ENCODE measurements around the gene NEDD1.

The NEDD1 gene

GRCh38 chr12:96906498-96906848, 584 bp upstream of the NEDD1 start:
- DNase-seq: no peak

DNA sequence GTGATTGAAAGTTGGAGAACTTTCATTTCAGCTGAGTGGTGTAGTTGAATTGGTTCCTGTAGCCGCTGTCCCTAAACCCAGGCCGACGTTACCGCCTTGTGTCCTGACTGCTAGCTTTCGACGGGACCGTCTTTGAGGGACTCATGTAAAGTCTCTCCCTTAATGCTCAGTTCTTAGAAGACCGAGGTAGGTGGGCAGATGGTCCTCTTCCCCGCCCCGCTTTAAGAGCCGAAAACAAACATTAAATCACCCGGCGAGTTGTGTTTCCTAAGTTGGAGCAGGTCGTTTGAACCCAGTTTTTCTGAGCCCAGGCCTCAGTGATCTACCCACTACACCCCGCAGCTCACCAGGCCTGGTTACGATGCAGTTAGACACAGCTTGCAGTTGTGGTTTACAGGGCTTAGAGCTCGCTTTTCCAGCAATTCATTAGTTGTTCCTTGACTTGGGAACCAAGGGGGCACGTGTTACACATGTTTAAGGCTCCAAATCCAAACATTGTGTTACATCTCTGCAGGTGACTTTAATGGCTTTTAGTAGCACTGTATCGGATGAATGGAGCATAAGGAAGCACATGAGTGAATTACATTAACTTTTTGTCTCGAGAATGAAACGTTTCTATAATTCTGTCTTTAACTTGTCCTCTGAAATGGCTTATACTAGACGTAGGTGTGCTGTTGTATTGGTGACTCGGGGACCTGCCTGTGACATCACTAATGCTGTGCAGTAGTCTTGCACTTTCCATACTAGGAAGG, 790 bp downstream of the NEDD1 start:
- no peak for DNase-seq

DNA sequence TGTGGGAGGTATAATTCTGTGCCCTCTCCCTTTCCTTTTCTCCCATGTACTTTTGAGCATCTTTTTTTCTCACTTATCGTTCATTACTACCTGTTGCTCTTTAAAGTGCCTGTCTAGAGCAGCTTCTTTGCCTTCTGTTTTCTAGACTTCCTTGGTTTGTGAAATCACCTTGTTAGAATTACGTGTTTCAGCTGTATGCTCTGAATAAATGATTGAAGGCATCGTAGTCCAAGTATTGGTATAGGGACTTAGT, 1.3 kb downstream of the NEDD1 start:
- DNase-seq: no peak

GRCh38 chr12:96912261-96912660, 5.2 kb downstream of the NEDD1 start:
- no peak for DNase-seq

GRCh38 chr12:96912943-96913342, 5.9 kb downstream of the NEDD1 start:
- no peak for DNase-seq

GRCh38 chr12:96919510-96920210, 12.6 kb downstream of the NEDD1 start:
- DNase-seq: no peak

- no peak for DNase-seq
Observed at GRCh38 chr12:96948782-96949181, 41.7 kb downstream of the NEDD1 start.

- DNase-seq: no peak
Observed at GRCh38 chr12:96979532-96979931, 72.5 kb downstream of the NEDD1 start.

DNA sequence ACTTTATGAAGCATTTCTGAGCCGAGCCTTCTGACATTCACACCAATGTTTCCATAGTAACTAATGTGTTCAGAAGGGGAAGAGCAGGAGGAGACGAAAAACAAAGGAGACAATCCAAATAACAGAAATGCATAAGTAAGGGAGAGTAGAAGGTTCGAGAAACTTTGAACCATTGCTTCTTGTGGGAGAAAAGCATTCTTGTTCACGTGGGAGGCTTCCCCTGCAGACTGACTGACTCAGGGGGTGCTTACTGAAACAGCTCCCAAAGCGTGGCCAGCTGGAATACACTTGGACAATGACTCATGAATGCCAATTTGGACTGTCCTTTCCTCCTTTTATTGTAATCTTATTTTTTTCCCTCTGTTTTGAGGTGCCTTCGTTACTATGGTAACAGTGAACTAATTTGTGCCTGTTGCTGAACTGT, 73.9 kb downstream of the NEDD1 start:
- no peak for DNase-seq

GRCh38 chr12:96981911-96982310, 74.9 kb downstream of the NEDD1 start:
- no peak for DNase-seq

DNA sequence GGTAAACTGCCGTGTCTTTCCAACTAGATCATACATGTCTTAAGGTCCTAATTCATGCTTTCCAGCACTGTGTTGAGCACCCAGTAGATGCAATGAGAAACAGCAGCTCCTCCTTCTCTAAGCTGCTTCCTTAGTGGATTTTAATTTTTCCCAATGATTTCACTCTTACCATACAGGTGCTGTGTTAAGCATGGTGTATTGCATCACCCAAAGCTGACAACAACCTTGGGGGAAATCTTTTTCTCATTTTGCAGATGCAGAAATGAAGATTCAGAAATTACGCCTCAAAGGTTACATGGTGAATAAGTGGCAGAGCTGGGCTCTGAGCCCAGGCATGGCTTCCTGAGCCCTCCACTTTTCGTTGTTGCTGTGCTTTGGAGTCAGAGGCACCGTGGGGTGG, 75.6 kb downstream of the NEDD1 start:
- no peak for DNase-seq

DNA sequence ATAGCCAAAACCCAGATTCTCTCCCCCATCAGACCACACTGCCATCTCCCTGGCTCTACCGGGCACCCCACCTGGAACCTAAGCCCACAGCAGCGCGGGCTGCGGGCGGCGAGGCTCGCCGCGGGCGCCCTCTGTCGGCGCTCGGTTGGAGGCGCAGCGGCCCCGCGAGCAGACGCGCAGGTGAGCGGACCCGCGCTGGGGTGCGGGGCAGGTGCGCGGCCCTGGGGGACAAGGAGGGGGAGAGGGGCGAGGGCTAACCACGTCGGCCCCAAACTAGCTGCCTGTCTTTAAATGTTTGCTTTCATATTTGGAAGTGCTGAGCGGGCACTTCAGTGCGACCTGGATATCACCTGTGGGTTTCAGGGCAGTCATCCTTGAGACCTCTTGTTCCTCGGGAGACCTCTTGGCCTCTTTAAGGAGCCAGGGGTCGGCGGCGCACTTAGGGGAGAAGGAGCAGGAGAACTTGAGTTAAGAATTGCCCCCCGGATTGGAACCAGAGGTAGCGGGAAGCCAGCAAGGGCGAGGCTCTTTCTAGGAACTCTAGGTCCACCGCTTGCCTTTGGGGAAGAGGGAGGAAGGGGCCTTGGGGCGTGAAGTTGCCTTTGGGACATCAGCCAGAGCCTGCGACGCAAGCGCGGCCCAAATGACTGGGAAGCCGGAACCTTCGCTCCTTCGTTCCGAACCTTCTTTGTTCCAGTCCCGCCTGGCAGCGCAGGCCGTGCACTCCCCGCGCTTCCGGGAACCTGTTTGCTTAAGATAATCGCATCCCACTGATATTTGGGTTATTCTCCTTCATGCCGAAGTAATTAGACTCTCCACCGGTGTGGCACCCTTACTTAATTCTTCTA, 78.7 kb downstream of the NEDD1 start:
- DNase-seq: no peak

DNA sequence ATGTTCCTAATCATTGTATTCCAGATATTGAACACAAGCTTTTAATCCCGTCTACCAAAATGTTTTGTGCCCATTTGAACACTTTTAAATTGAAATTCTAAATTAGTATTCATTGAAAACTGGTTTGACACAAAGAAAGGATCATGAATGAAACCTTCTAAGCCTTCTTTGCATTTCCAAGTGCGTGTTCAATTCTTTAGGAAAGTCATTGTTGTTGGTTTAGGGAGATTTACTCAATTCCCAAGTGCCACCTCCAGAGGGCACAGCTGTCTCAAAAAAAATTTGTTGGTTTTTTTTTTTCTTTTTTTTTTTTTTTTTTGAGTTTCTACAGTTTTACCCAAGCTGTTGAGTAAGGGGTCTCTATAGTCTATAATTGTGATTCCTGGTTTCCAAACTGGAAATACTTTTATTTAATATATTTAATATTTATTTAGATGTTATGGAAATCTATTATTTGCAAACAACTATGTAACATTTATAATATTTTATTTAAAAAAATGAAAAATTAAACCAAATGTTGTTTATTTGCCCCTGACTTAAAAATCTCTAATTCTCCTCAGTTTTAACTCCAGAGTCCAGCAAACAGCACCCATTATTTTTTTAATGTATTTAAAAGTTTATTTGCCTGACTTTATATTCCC, 79.9 kb downstream of the NEDD1 start:
- no peak for DNase-seq

DNA sequence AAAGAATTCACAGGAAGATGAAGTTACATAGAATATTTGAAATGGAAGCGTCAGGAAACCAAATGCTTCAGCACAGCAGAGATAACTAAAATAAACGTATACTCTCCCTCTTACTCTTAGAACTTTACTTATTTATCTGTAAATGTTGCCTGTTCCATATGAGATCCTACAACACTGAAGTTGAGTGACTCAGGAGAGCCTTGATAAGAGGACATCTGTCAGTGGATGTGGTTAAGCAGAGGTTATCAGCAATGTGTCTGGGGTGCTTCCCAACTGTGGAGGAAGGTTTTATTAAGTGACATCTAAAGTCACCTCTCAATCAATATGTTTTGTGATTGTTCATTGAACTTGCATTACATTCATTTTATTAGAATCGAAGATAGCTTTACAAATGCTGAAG, 81.9 kb downstream of the NEDD1 start:
- DNase-seq: no peak

- no peak for DNase-seq
Observed at GRCh38 chr12:96989916-96990315, 82.9 kb downstream of the NEDD1 start.

GRCh38 chr12:96994900-96995299, 87.8 kb downstream of the NEDD1 start:
- DNase-seq: no peak

DNA sequence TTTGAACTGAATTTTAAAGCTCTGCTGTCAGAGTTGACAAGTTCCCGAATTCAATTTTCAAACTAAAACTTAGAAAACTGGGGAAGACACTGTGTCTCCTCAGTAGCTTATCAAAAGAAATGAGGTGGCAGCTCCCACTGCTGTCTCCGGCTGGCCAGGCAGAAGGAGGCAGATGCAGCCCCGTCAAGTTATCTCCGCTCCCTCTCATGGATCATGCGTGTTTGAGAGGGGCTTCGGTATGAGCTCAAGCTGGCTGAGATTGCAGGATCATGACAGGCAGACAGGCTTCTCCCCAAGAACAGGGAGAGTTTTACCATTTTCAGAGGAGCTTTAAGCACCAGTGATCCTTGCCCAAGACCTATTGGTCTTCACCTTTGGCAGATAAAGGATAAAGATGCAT, 88.8 kb downstream of the NEDD1 start:
- no peak for DNase-seq

DNA sequence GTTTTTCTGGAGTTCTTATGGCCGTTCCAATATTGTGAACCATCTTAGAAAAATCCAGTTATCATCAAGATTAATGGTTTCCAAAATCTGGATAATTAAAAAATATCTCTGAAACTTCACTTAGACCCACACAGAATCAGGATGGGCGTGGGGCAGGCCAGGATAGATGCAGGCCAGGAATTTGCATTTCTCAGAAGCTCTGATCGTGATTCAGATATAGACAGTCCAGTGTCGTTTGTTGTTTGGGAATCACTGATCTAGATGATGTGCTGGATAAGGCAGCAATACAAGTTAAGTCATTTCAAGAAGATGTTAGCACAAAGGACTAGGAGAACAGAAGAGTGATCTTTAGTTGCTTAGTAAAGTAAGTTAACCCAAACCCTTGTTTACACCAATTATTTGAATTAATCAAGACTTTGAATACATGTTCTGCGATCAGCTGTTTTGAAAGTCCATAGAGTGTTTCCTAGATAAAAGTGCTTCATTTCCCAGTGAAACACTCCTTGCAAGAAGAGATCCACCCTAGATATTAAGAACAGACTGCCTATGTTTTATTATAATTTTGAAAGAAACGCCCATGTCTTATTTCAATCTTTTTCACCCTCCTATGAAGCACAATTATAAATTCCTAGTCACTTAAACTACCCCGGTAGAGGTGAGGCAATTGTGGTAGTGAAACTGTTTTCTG, 90.9 kb downstream of the NEDD1 start:
- DNase-seq: no peak

DNA sequence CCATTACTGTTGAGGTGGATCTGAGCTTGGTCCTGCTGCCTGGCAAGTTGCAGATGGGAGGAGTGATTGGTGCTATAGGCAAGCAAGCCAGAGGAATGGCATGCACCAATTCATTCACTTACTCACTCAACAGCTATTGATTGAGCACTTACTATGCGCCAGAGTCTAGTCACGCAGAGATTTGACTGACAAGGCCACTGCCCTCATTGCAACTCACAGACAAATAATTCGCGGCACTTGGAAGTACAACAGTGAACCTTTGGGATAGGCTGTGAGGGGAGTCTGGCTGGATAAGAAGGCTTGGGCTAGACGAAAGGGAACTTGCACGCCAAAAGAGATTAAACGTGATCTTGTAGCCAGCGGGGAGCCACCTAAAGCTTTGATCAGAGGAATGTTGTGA, 96.2 kb downstream of the NEDD1 start:
- DNase-seq: no peak
